K562 (cell line): ENCODE data around the gene TREH. TPM values are rescaled to one million over a fixed set of nuclear protein-coding genes. Genes with fewer than 3 reads are reported as not detected.

Experiments
- CGGBP1 ChIP-seq: fragments of 250-450 bp; sonication (Bioruptor Pico); IDR thresholded peaks from 2 replicates; pipeline ENCODE4 v1.9.0; 2021; ENCODE audit warnings: mild to moderate bottlenecking
- CHD4 ChIP-seq: fragments of 200-600 bp; sonication (generic); IDR thresholded peaks from 3 replicates; pipeline ENCODE4 v1.6.1; 2012; ENCODE audit warnings: low read depth, mild to moderate bottlenecking, mixed read lengths, low read length, inconsistent platforms; ENCODE audit not compliant: insufficient read depth, insufficient replicate concordance, poor library complexity, severe bottlenecking
- EP400 ChIP-seq: fragments of 450-650 bp; IDR thresholded peaks from 2 replicates; pipeline ENCODE4 v1.6.1; 2017; ENCODE audit warnings: antibody characterized with exemption, mild to moderate bottlenecking, moderate library complexity
- ETV6 ChIP-seq, 3 experiments: fragments of 150-350 bp in 1 of 3; sonication (generic) in 1 of 3; formaldehyde crosslinking in 1 of 3; IDR thresholded peaks; 2 replicates each; pipeline versions ENCODE4 v1.6.1 to v1.8.0; 2014 to 2022; ENCODE audit warnings: borderline replicate concordance in 2 of 3, low read depth in 2 of 3, antibody characterized with exemption in 1 of 3, low read length in 1 of 3, mild to moderate bottlenecking in 1 of 3, missing genetic modification reagents in 1 of 3
- GATAD2B ChIP-seq: fragments of 450-650 bp; IDR thresholded peaks from 2 replicates; pipeline ENCODE4 v1.6.1; 2017; ENCODE audit warnings: mild to moderate bottlenecking, borderline replicate concordance
- KLF6 ChIP-seq: fragments of 250-450 bp; sonication (Bioruptor Pico); IDR thresholded peaks from 2 replicates; pipeline ENCODE4 v1.4.0; 2020; ENCODE audit warnings: mild to moderate bottlenecking, moderate library complexity, borderline replicate concordance
- MEF2A ChIP-seq: IDR thresholded peaks from 2 replicates; pipeline ENCODE4 v1.6.1; 2011; ENCODE audit warnings: low read depth, mild to moderate bottlenecking, low read length, moderate library complexity; ENCODE audit not compliant: control insufficient read depth
- POLR2B ChIP-seq: fragments of 450-650 bp; IDR thresholded peaks from 2 replicates; pipeline ENCODE4 v1.6.1; 2018; ENCODE audit warnings: low read depth; ENCODE audit not compliant: partially characterized antibody
- SIN3A ChIP-seq, 2 experiments: fragments of 150-350 bp in 1 of 2; IDR thresholded peaks; 2 replicates each; pipeline ENCODE4 v1.6.1; 2011 to 2016; ENCODE audit warnings: borderline replicate concordance in 2 of 2, low read depth in 2 of 2, low read length in 2 of 2, mild to moderate bottlenecking in 2 of 2, moderate library complexity in 2 of 2; ENCODE audit not compliant: control insufficient read depth in 1 of 2
- SIRT6 ChIP-seq: IDR thresholded peaks from one replicate; pipeline ENCODE4 v1.6.1; 2012; ENCODE audit warnings: low read depth, mild to moderate bottlenecking, control low read depth, inconsistent platforms, low read length, moderate library complexity
- SIX5 ChIP-seq, 2 experiments: IDR thresholded peaks; 2 replicates each; pipeline ENCODE4 v1.6.1; 2011; ENCODE audit warnings: low read length in 2 of 2, borderline replicate concordance in 1 of 2, low read depth in 1 of 2, mild to moderate bottlenecking in 1 of 2, moderate library complexity in 1 of 2; ENCODE audit not compliant: insufficient read depth in 1 of 2
- SOX6 ChIP-seq: fragments of 450-650 bp; IDR thresholded peaks from 2 replicates; pipeline ENCODE4 v1.6.1; 2014; ENCODE audit warnings: mild to moderate bottlenecking
- TCF7L2 ChIP-seq: fragments of 150-350 bp; IDR thresholded peaks from 2 replicates; pipeline ENCODE4 v1.6.1; 2016; ENCODE audit warnings: low read depth, mild to moderate bottlenecking, low read length, moderate library complexity
- TEAD2 ChIP-seq: fragments of 450-650 bp; IDR thresholded peaks from 2 replicates; pipeline ENCODE4 v1.6.1; 2016; ENCODE audit warnings: missing genetic modification characterization, control low read depth, missing compliant biosample characterization
- TFE3 ChIP-seq: fragments of 450-650 bp; formaldehyde crosslinking; IDR thresholded peaks from 2 replicates; pipeline ENCODE4 v1.4.0; 2020; ENCODE audit warnings: mild to moderate bottlenecking, mixed read lengths
- ZBTB17 ChIP-seq: fragments of 450-650 bp; formaldehyde crosslinking; IDR thresholded peaks from 2 replicates; pipeline ENCODE4 v1.4.0; 2020; ENCODE audit warnings: mild to moderate bottlenecking
- ZBTB26 ChIP-seq: fragments of 450-650 bp; formaldehyde crosslinking; IDR thresholded peaks from 2 replicates; pipeline ENCODE4 v1.4.0; 2022; ENCODE audit warnings: missing genetic modification characterization
- ZC3H4 ChIP-seq: sonication (generic); formaldehyde crosslinking; IDR thresholded peaks from 2 replicates; pipeline ENCODE4 v1.9.0; 2021; ENCODE audit warnings: missing genetic modification reagents, borderline replicate concordance
- ZNF124 ChIP-seq: sonication (generic); formaldehyde crosslinking; IDR thresholded peaks from 2 replicates; pipeline ENCODE4 v1.8.1; 2022; ENCODE audit warnings: missing genetic modification reagents
- ZNF274 ChIP-seq: IDR thresholded peaks from 2 replicates; pipeline ENCODE4 v1.6.1; 2011; ENCODE audit warnings: low read depth, mild to moderate bottlenecking, low read length, moderate library complexity, borderline replicate concordance
- ZNF41 ChIP-seq: fragments of 250-450 bp; sonication (Bioruptor Pico); conservative IDR thresholded peaks from 2 replicates; pipeline ENCODE4 v1.4.0; 2020; ENCODE audit warnings: mild to moderate bottlenecking
- ZNF445 ChIP-seq: fragments of 250-450 bp; sonication (Bioruptor Pico); IDR thresholded peaks from 2 replicates; pipeline ENCODE4 v1.4.0; 2020; ENCODE audit warnings: low read depth, mild to moderate bottlenecking, moderate library complexity
- ZNF586 ChIP-seq: fragments of 450-650 bp; formaldehyde crosslinking; conservative IDR thresholded peaks from 2 replicates; pipeline ENCODE4 v1.4.0; 2020; ENCODE audit warnings: mild to moderate bottlenecking, moderate library complexity
- ZNF707 ChIP-seq: fragments of 250-450 bp; sonication (Bioruptor Pico); conservative IDR thresholded peaks from 2 replicates; pipeline ENCODE4 v1.8.0; 2022; ENCODE audit warnings: inconsistent platforms, mild to moderate bottlenecking, moderate library complexity
- ZNF764 ChIP-seq: fragments of 250-450 bp; sonication (Bioruptor Pico); IDR thresholded peaks from 2 replicates; pipeline ENCODE4 v1.4.0; 2020; ENCODE audit warnings: low read depth, mild to moderate bottlenecking, moderate library complexity
- polyA plus RNA-seq, 8 experiments: library from polyadenylated mRNA; depleted of rRNA in 4 of 8; stranded (reverse) in 5 of 8; unstranded in 3 of 8; fragments of >200 nt; fragmentation: Nextera tagmentation in 2 of 8; fragmentation: Illumina TruSeq in 1 of 8; extraction: Ambion mirVana in 2 of 8; extraction: Trizol in 1 of 8; gene quantifications; 2 replicates each; pipeline versions ENCODE4 v1.2.1 to v1.2.3, GENCODE V29; 2011 to 2014; ENCODE audit warnings: inconsistent platforms in 1 of 8, missing spikeins in 1 of 8
- total RNA-seq, 7 experiments: library from RNA; depleted of rRNA in 6 of 7; stranded (reverse); fragments of >200 nt in 6 of 7; fragmentation: Illumina TruSeq in 2 of 7; extraction: Trizol in 2 of 7; gene quantifications; 2 replicates each; pipeline versions ENCODE4 v1.2.1 to v1.2.3, GENCODE V29; 2011 to 2021; ENCODE audit warnings: low replicate concordance in 1 of 7

TREH gene
- total and polyA plus RNA-seq, 9 of the 15 experiments (the other 6 are each of a cell fraction or from before 2014, with no cell fraction given) = 0.09 to 0.20 (median 0.11) TPM; not detected in 6

GRCh38 chr11:118689852-118690552 lies 10.6 kb upstream of the TREH start (continued):
- TF ChIP-seq SIN3A (IDR thresholded peaks at IDR 0.05; ENCODE audit: borderline replicate concordance in 2 of 2, control insufficient read depth in 1 of 2, low read depth in 2 of 2, low read length in 2 of 2) (no peak), GATAD2B (no peak), EP400 (0 out of 2 replicates have a peak, but pooled peaks have one; percentile 30), ZBTB17 (CRISPR knock-in tag) (no peak; the same call in 1 of the 2 replicates), ZNF41 (CRISPR knock-in tag) (no peak), ZNF445 (CRISPR knock-in tag) (no peak), KLF6 (no peak), SOX6 (0 out of 2 replicates have a peak, but pooled peaks have one; percentile 15), POLR2B (no peak), SIRT6 (no peak), TFE3 (CRISPR knock-in tag) (no peak), CGGBP1 (CRISPR knock-in tag) (no peak), ZNF124 (CRISPR knock-in tag) (no peak), ZNF586 (CRISPR knock-in tag) (no peak), MEF2A (no peak), ZNF707 (CRISPR knock-in tag) (no peak), TCF7L2 (no peak), ZNF274 (no peak), TEAD2 (no peak), ZBTB26 (no peak), CHD4 (no peak), ETV6 (IDR thresholded peaks at IDR 0.05; ENCODE audit: borderline replicate concordance in 1 of 2, low read depth in 2 of 2, low read length in 1 of 2) (no peak), ETV6 (CRISPR knock-in tag; IDR thresholded peaks at IDR 0.05; ENCODE audit: borderline replicate concordance) (no peak), SIX5 (IDR thresholded peaks at IDR 0.05; ENCODE audit: borderline replicate concordance in 1 of 2, insufficient read depth in 1 of 2, low read depth in 1 of 2, low read length in 2 of 2) (no peak), ZNF764 (CRISPR knock-in tag) (no peak), ZC3H4 (CRISPR knock-in tag) (no peak)
